ENCODE measurements around the gene NIPAL1.

The NIPAL1 gene

GRCh38 chr4:48016141-48017107 is at the start of gene NIPAL1, which contains the start of gene CNGA1:
Gene NIPAL1 (plus strand): TSS chr4:48016772. CDS start chr4:48016840, 68 bp downstream.
Gene CNGA1 (minus strand): TSS chr4:48016681. CDS start chr4:47952689, 63,992 bp downstream.
- Histone ChIP-seq H4K20me1 (ENCODE audit: insufficient read depth, low read length, poor library complexity, severe bottlenecking) (no peaks in the 10 kb centered on the region), H3K4me1 (ENCODE audit: insufficient read depth, low read length, poor library complexity, severe bottlenecking) (no peaks in the 10 kb centered on the region), H3K9me2 (replicated peaks; ENCODE audit: low read depth, low read length) (no peaks in the 10 kb centered on the region), H3K9me3 (ENCODE audit: insufficient read depth, low read depth, low read length) (no peaks in the 10 kb centered on the region), H3K27me3 (ENCODE audit: insufficient read depth, low read length, poor library complexity, severe bottlenecking) (peaks cover 20% of the 10 kb centered on the region), H3K4me3 (ENCODE audit: low read length, poor library complexity, severe bottlenecking) (peak within 1 kb of the TSS; percentile 72), H3K36me3 (ENCODE audit: insufficient read depth, low read length) (no peaks in the 10 kb centered on the region), H3K79me2 (ENCODE audit: insufficient read depth, low read length) (no peaks in the 10 kb centered on the region), H3K4me2 (ENCODE audit: low read depth, low read length, poor library complexity, severe bottlenecking) (peak within 1 kb of the TSS; percentile 66), H3K9ac (ENCODE audit: low read depth, low read length, poor library complexity, severe bottlenecking) (no peak within 1 kb of the TSS), H2AFZ (ENCODE audit: low read length) (peak within 1 kb of the TSS; percentile 91), H3F3A (ENCODE audit: low read depth) (no peaks in the 10 kb centered on the region)
- peak; percentile 52 for TF ChIP-seq CTCF (conservative IDR thresholded peaks at IDR 0.05; ENCODE audit: low read length)
- TF ChIP-seq EZH2phosphoT487 (IDR thresholded peaks at IDR 0.05; ENCODE audit: borderline replicate concordance) = no peak

GRCh38 chr4:47968847-47969246 is 47.7 kb upstream of the NIPAL1 start:
- Histone ChIP-seq H3F3A (ENCODE audit: low read depth) (no peaks in the 10 kb centered on the region), H3K9me3 (ENCODE audit: insufficient read depth, low read depth, low read length) (no peaks in the 10 kb centered on the region), H2AFZ (ENCODE audit: low read length) (no peak overlapping the region), H4K20me1 (ENCODE audit: insufficient read depth, low read length, poor library complexity, severe bottlenecking) (no peaks in the 10 kb centered on the region), H3K4me1 (ENCODE audit: insufficient read depth, low read length, poor library complexity, severe bottlenecking) (no peaks in the 10 kb centered on the region), H3K79me2 (ENCODE audit: insufficient read depth, low read length) (no peaks in the 10 kb centered on the region), H3K4me2 (ENCODE audit: low read depth, low read length, poor library complexity, severe bottlenecking) (no peak overlapping the region), H3K27me3 (ENCODE audit: insufficient read depth, low read length, poor library complexity, severe bottlenecking) (no peaks in the 10 kb centered on the region), H3K36me3 (ENCODE audit: insufficient read depth, low read length) (no peaks in the 10 kb centered on the region), H3K9ac (ENCODE audit: low read depth, low read length, poor library complexity, severe bottlenecking) (no peak overlapping the region), H3K4me3 (ENCODE audit: low read length, poor library complexity, severe bottlenecking) (no peak overlapping the region), H3K9me2 (replicated peaks; ENCODE audit: low read depth, low read length) (no peaks in the 10 kb centered on the region)
- TF ChIP-seq CTCF (conservative IDR thresholded peaks at IDR 0.05; ENCODE audit: low read length) (no peak), EZH2phosphoT487 (IDR thresholded peaks at IDR 0.05; ENCODE audit: borderline replicate concordance) (no peak)

GRCh38 chr4:47972181-47972580 is 44.4 kb upstream of the NIPAL1 start:
- no peaks in the 10 kb centered on the region for H3K4me1 ChIP-seq (ENCODE audit: insufficient read depth, low read length, poor library complexity, severe bottlenecking)
- no peak for TF ChIP-seq EZH2phosphoT487 (IDR thresholded peaks at IDR 0.05; ENCODE audit: borderline replicate concordance)
- no peak for TF ChIP-seq CTCF (conservative IDR thresholded peaks at IDR 0.05; ENCODE audit: low read length)
- no peak overlapping the region for H3K4me3 ChIP-seq (ENCODE audit: low read length, poor library complexity, severe bottlenecking)
- H4K20me1 ChIP-seq (ENCODE audit: insufficient read depth, low read length, poor library complexity, severe bottlenecking) = no peaks in the 10 kb centered on the region
- no peaks in the 10 kb centered on the region for H3K79me2 ChIP-seq (ENCODE audit: insufficient read depth, low read length)
- no peaks in the 10 kb centered on the region for H3K9me2 ChIP-seq (replicated peaks; ENCODE audit: low read depth, low read length)
- no peaks in the 10 kb centered on the region for H3K9me3 ChIP-seq (ENCODE audit: insufficient read depth, low read depth, low read length)
- no peak overlapping the region for H2AFZ ChIP-seq (ENCODE audit: low read length)
- no peak overlapping the region for H3K9ac ChIP-seq (ENCODE audit: low read depth, low read length, poor library complexity, severe bottlenecking)
- no peaks in the 10 kb centered on the region for H3K36me3 ChIP-seq (ENCODE audit: insufficient read depth, low read length)
- H3K27me3 ChIP-seq (ENCODE audit: insufficient read depth, low read length, poor library complexity, severe bottlenecking) = no peaks in the 10 kb centered on the region
- no peak overlapping the region for H3K4me2 ChIP-seq (ENCODE audit: low read depth, low read length, poor library complexity, severe bottlenecking)
- H3F3A ChIP-seq (ENCODE audit: low read depth) = no peaks in the 10 kb centered on the region

Measured in Loucy (cell line).